GM18505 (cell line): ENCODE measurements around the gene RBX1.
"Not testable (repeated sequence)": the region's sequence is repeated elsewhere in the genome, so short reads cannot be mapped to it uniquely, and the experiment has no call there.

Source experiments
- ATAC-seq: cut with Tn5 transposase; IDR thresholded peaks from one replicate; pipeline ENCODE4 v1.9.1; 2021; ENCODE audit not compliant: unreplicated experiment
- POLR2A ChIP-seq: IDR thresholded peaks from 4 replicates; pipeline ENCODE4 v1.6.1; 2011; ENCODE audit warnings: borderline replicate concordance; ENCODE audit not compliant: insufficient read depth, insufficient read length; ENCODE audit errors: extremely low read depth

Gene RBX1

GRCh38 chr22:40982482-40983385 lies 31.6 kb downstream of the RBX1 start:
- no peak for ATAC-seq

GRCh38 chr22:40991298-40991697 lies 40.1 kb downstream of the RBX1 start:
- ATAC-seq: no peak
- no peak for TF ChIP-seq POLR2A

More at GRCh38 chr22:40982482-40983385, 31.6 kb downstream of the RBX1 start:
- TF ChIP-seq POLR2A: no peak

- ATAC-seq: no peak
- no peak for TF ChIP-seq POLR2A
Measured at GRCh38 chr22:40995821-40996220, 44.6 kb downstream of the RBX1 start.

GRCh38 chr22:40997520-40997919 lies 46.3 kb downstream of the RBX1 start:
- no peak for ATAC-seq
- no peak for TF ChIP-seq POLR2A

GRCh38 chr22:41000040-41000565 lies 48.9 kb downstream of the RBX1 start:
- no peak for TF ChIP-seq POLR2A
- no peak for ATAC-seq

GRCh38 chr22:41000941-41001721 lies 50.0 kb downstream of the RBX1 start:
- no peak for ATAC-seq

GRCh38 chr22:41001722-41002122 lies 50.5 kb downstream of the RBX1 start:
- ATAC-seq: no peak
- TF ChIP-seq POLR2A: no peak

More at GRCh38 chr22:41000941-41001721, 50.0 kb downstream of the RBX1 start:
- TF ChIP-seq POLR2A: no peak

GRCh38 chr22:41002386-41002785 lies 51.2 kb downstream of the RBX1 start:
- not testable (repeated sequence) for ATAC-seq

GRCh38 chr22:41003066-41003465 lies 51.9 kb downstream of the RBX1 start:
- TF ChIP-seq POLR2A: no peak
- no peak for ATAC-seq

- no peak for TF ChIP-seq POLR2A
- no peak for ATAC-seq
Measured at GRCh38 chr22:41003976-41004375, 52.8 kb downstream of the RBX1 start.

GRCh38 chr22:41009222-41009948 lies 58.2 kb downstream of the RBX1 start:
- TF ChIP-seq POLR2A: no peak

GRCh38 chr22:41015003-41015402 lies 63.8 kb downstream of the RBX1 start:
- TF ChIP-seq POLR2A: no peak
- ATAC-seq: no peak

More at GRCh38 chr22:41009222-41009948, 58.2 kb downstream of the RBX1 start:
- ATAC-seq: no peak

- TF ChIP-seq POLR2A: no peak
- no peak for ATAC-seq
Measured at GRCh38 chr22:41021061-41021612, 70.0 kb downstream of the RBX1 start.
